Tibial nerve (tissue), 4 donors: Measurements from ENCODE around the gene MRNIP.

Experiments used
- CTCF ChIP-seq, 5 experiments: fragments of 200-600 bp in 3 of 5; fragments of 450-650 bp in 2 of 5; sonication (generic) in 3 of 5; IDR thresholded peaks; one replicate each; pipeline ENCODE4 v1.5.1; 2016 to 2019; ENCODE audit warnings: antibody characterized with exemption in 5 of 5, mild to moderate bottlenecking in 3 of 5, moderate library complexity in 2 of 5
- EP300 ChIP-seq, 2 donors: sonication (generic); formaldehyde crosslinking; IDR thresholded peaks; one replicate each; pipeline ENCODE4 v1.6.1; 2017; ENCODE audit warnings: antibody characterized with exemption in 2 of 2, mild to moderate bottlenecking in 1 of 2
- POLR2A ChIP-seq, 2 donors: fragments of 450-650 bp; IDR thresholded peaks; one replicate each; pipeline ENCODE4 v1.6.1; 2017; ENCODE audit warnings: antibody characterized with exemption in 2 of 2, mild to moderate bottlenecking in 2 of 2, moderate library complexity in 2 of 2

- TF ChIP-seq CTCF (IDR thresholded peaks at IDR 0.05), result no peak
- no peak for TF ChIP-seq POLR2A (IDR thresholded peaks at IDR 0.05)
- TF ChIP-seq EP300 (IDR thresholded peaks at IDR 0.05), result no peak
These were observed 42.9 kb downstream of the MRNIP start for GRCh38 chr5:179815491-179816249.
